ENCODE measurements around the gene C16orf90. TPM values are rescaled to one million over a fixed set of nuclear protein-coding genes. Genes with fewer than 3 reads are reported as not detected.

C16orf90 gene
- total RNA-seq, 2 experiments from 2014 or later = not detected

GRCh38 chr16:3487521-3488410 is 7.5 kb downstream of the C16orf90 start:
- no peak overlapping the region for H3K27ac Mint-ChIP-seq
- no peak for TF ChIP-seq CTCF (IDR thresholded peaks at IDR 0.05)
- no peak for ATAC-seq (ENCODE audit: poor library complexity)

GRCh38 chr16:3486506-3487215 is 8.6 kb downstream of the C16orf90 start:
- no peaks in the 10 kb centered on the region for H3K27me3 ChIP-seq (ENCODE audit: control insufficient read depth in 1 of 2, insufficient read depth in 2 of 2, low read length in 2 of 2)
- H3K36me3 Mint-ChIP-seq (ENCODE audit: low read depth) = peaks cover 43% of the 10 kb centered on the region
- no peak for TF ChIP-seq CTCF (IDR thresholded peaks at IDR 0.05)
- no peaks in the 10 kb centered on the region for H3K4me1 ChIP-seq (ENCODE audit: insufficient read depth, low read length)
- H3K27me3 Mint-ChIP-seq = no peaks in the 10 kb centered on the region
- H3K4me3 ChIP-seq (ENCODE audit: low read length) = no peak overlapping the region
- no peak overlapping the region for H3K27ac Mint-ChIP-seq
- ChIA-PET POLR2A (no interaction called here), CTCF (interaction anchor here (1.2 kb wide), 1 partner anchor 14 kb away, joined by 4 read pairs; the partner anchor contains the start of gene CLUAP1)
- H3K4me3 Mint-ChIP-seq = no peak overlapping the region
- intact Hi-C loops (cut with DNase I, micrococcal nuclease) = no loop called here
- DNase-seq (no peak), ATAC-seq (ENCODE audit: poor library complexity) (no peak)
- no peaks in the 10 kb centered on the region for H3K9me3 ChIP-seq (ENCODE audit: control insufficient read depth in 1 of 2, insufficient read depth in 1 of 2, low read length in 2 of 2)
- H3K4me1 Mint-ChIP-seq (ENCODE audit: low read depth) = peaks cover 4% of the 10 kb centered on the region
- peaks cover 41% of the 10 kb centered on the region for H3K36me3 ChIP-seq (ENCODE audit: insufficient read depth, low read length)
- no peak overlapping the region for H3K27ac ChIP-seq (ENCODE audit: low read depth in 1 of 2, low read length in 2 of 2)
- H3K9me3 Mint-ChIP-seq = no peaks in the 10 kb centered on the region

More at GRCh38 chr16:3487521-3488410, 7.5 kb downstream of the C16orf90 start:
- H3K4me3 Mint-ChIP-seq = no peak overlapping the region
- intact Hi-C loops (cut with DNase I, micrococcal nuclease) = no loop called here
- H3K9me3 ChIP-seq (ENCODE audit: control insufficient read depth in 1 of 2, insufficient read depth in 1 of 2, low read length in 2 of 2) = no peaks in the 10 kb centered on the region
- no peak overlapping the region for H3K27ac ChIP-seq (ENCODE audit: low read depth in 1 of 2, low read length in 2 of 2)
- H3K27me3 ChIP-seq (ENCODE audit: control insufficient read depth in 1 of 2, insufficient read depth in 2 of 2, low read length in 2 of 2) = no peaks in the 10 kb centered on the region
- DNase-seq = no peak
- H3K36me3 ChIP-seq (ENCODE audit: insufficient read depth, low read length) = peaks cover 36% of the 10 kb centered on the region
- H3K4me1 Mint-ChIP-seq (ENCODE audit: low read depth) = peaks cover 4% of the 10 kb centered on the region
- POLR2A ChIA-PET = no interaction called here
- no peaks in the 10 kb centered on the region for H3K4me1 ChIP-seq (ENCODE audit: insufficient read depth, low read length)
- no peaks in the 10 kb centered on the region for H3K9me3 Mint-ChIP-seq
- CTCF ChIA-PET = no interaction called here
- H3K36me3 Mint-ChIP-seq (ENCODE audit: low read depth) = peaks cover 32% of the 10 kb centered on the region
- no peaks in the 10 kb centered on the region for H3K27me3 Mint-ChIP-seq
- no peak overlapping the region for H3K4me3 ChIP-seq (ENCODE audit: low read length)

GRCh38 chr16:3485821-3486505 is 9.3 kb downstream of the C16orf90 start:
- Histone ChIP-seq H3K27ac (ENCODE audit: low read depth in 1 of 2, low read length in 2 of 2) (no peak overlapping the region), H3K27me3 (ENCODE audit: control insufficient read depth in 1 of 2, insufficient read depth in 2 of 2, low read length in 2 of 2) (no peaks in the 10 kb centered on the region), H3K4me3 (ENCODE audit: low read length) (no peak overlapping the region), H3K9me3 (ENCODE audit: control insufficient read depth in 1 of 2, insufficient read depth in 1 of 2, low read length in 2 of 2) (no peaks in the 10 kb centered on the region), H3K36me3 (ENCODE audit: insufficient read depth, low read length) (peaks cover 48% of the 10 kb centered on the region), H3K4me1 (ENCODE audit: insufficient read depth, low read length) (no peaks in the 10 kb centered on the region)
- Mint-ChIP-seq H3K9me3 (no peaks in the 10 kb centered on the region), H3K36me3 (ENCODE audit: low read depth) (peaks cover 50% of the 10 kb centered on the region), H3K4me1 (ENCODE audit: low read depth) (no peaks in the 10 kb centered on the region), H3K27me3 (no peaks in the 10 kb centered on the region), H3K27ac (no peak overlapping the region), H3K4me3 (no peak overlapping the region)
- ChIA-PET CTCF (interaction anchor here (1.2 kb wide), 1 partner anchor 15 kb away, joined by 4 read pairs; the partner anchor contains the start of gene CLUAP1), POLR2A (no interaction called here)
- ATAC-seq (ENCODE audit: poor library complexity) (no peak), DNase-seq (no peak)
- no peak for TF ChIP-seq CTCF (IDR thresholded peaks at IDR 0.05)
- intact Hi-C loops (cut with DNase I, micrococcal nuclease) = no loop called here

Data from CD4-positive, alpha-beta T cell (primary cell).